H9 (cell line): Measurements from ENCODE around the gene CYP2C18. TPM values are rescaled to one million over a fixed set of nuclear protein-coding genes. Genes with fewer than 3 reads are reported as not detected.

Source experiments
- DNase-seq: peaks from one replicate; pipeline ENCODE4 v3.0.0-alpha.2; 2017
- H2AFZ ChIP-seq: one replicate; pipeline ENCODE4 v1.6.1; 2013; ENCODE audit warnings: mild to moderate bottlenecking, low read length, control low read depth, moderate library complexity
- H2AK5ac ChIP-seq: 2 replicates; pipeline ENCODE4 v1.6.1; 2013; ENCODE audit warnings: low read length, control low read depth, mixed read lengths; ENCODE audit not compliant: insufficient read length
- H2BK120ac ChIP-seq: one replicate; pipeline ENCODE4 v1.6.1; 2013; ENCODE audit warnings: low read depth, mild to moderate bottlenecking, low read length, control low read depth, inconsistent platforms; ENCODE audit not compliant: poor library complexity, severe bottlenecking
- H2BK12ac ChIP-seq: 2 replicates; pipeline ENCODE4 v1.6.1; 2013; ENCODE audit warnings: low read length, control low read depth, mixed read lengths, low read depth; ENCODE audit not compliant: insufficient read length
- H2BK15ac ChIP-seq: 2 replicates; pipeline ENCODE4 v1.6.1; 2013; ENCODE audit warnings: low read depth, low read length, control low read depth
- H2BK20ac ChIP-seq: one replicate; pipeline ENCODE4 v1.6.1; 2013; ENCODE audit warnings: low read depth, mild to moderate bottlenecking, low read length, control low read depth, inconsistent platforms; ENCODE audit not compliant: poor library complexity, severe bottlenecking
- H2BK5ac ChIP-seq: 2 replicates; pipeline ENCODE4 v1.6.1; 2013; ENCODE audit warnings: low read length, control low read depth, mixed read lengths; ENCODE audit not compliant: insufficient read length
- H3K14ac ChIP-seq: 2 replicates; pipeline ENCODE4 v1.6.1; 2013; ENCODE audit warnings: low read length, control low read depth; ENCODE audit not compliant: insufficient read depth
- H3K18ac ChIP-seq: 2 replicates; pipeline ENCODE4 v1.6.1; 2013; ENCODE audit warnings: low read depth, mild to moderate bottlenecking, mixed read lengths, low read length, control low read depth; ENCODE audit not compliant: insufficient read length
- H3K23ac ChIP-seq: 2 replicates; pipeline ENCODE4 v1.6.1; 2013; ENCODE audit warnings: low read length, control low read depth, mixed read lengths, low read depth; ENCODE audit not compliant: insufficient read length
- H3K23me2 ChIP-seq: 2 replicates; pipeline ENCODE4 v1.6.1; 2013; ENCODE audit warnings: low read depth, mild to moderate bottlenecking, mixed read lengths, low read length, control low read depth; ENCODE audit not compliant: insufficient read length, poor library complexity, severe bottlenecking
- H3K27ac ChIP-seq: 2 replicates; pipeline ENCODE4 v1.5.1; 2013; ENCODE audit warnings: low read length, control low read depth, mixed read lengths, low read depth; ENCODE audit not compliant: insufficient read length
- H3K27me3 ChIP-seq: 2 replicates; pipeline ENCODE4 v1.6.1; 2013; ENCODE audit warnings: low read length, control low read depth, inconsistent platforms; ENCODE audit not compliant: insufficient read depth
- H3K4ac ChIP-seq: 2 replicates; pipeline ENCODE4 v1.6.1; 2013; ENCODE audit warnings: low read depth, mild to moderate bottlenecking, control low read depth, inconsistent platforms, low read length, moderate library complexity
- H3K4me1 ChIP-seq: 2 replicates; pipeline ENCODE4 v1.6.1; 2013; ENCODE audit warnings: low read length, control low read depth, inconsistent platforms; ENCODE audit not compliant: insufficient read depth
- H3K4me2 ChIP-seq: 2 replicates; pipeline ENCODE4 v1.6.1; 2013; ENCODE audit warnings: low read length, control low read depth, mixed read lengths; ENCODE audit not compliant: insufficient read length, insufficient read depth
- H3K56ac ChIP-seq: 2 replicates; pipeline ENCODE4 v1.6.1; 2013; ENCODE audit warnings: low read depth, mild to moderate bottlenecking, mixed read lengths, low read length, control low read depth; ENCODE audit not compliant: insufficient read length
- H3K79me1 ChIP-seq: 2 replicates; pipeline ENCODE4 v1.6.1; 2013; ENCODE audit warnings: low read depth, mild to moderate bottlenecking, moderate library complexity, low read length, control low read depth, inconsistent platforms; ENCODE audit not compliant: insufficient read depth, poor library complexity, severe bottlenecking
- H3K79me2 ChIP-seq: 2 replicates; pipeline ENCODE4 v1.6.1; 2013; ENCODE audit warnings: low read length, control low read depth, inconsistent platforms; ENCODE audit not compliant: insufficient read depth
- H3K9ac ChIP-seq: 2 replicates; pipeline ENCODE4 v1.6.1; 2013; ENCODE audit warnings: low read length, control low read depth, mixed read lengths; ENCODE audit not compliant: insufficient read length; ENCODE audit errors: extremely low read depth
- H3K9me3 ChIP-seq: one replicate; pipeline ENCODE4 v1.6.1; 2013; ENCODE audit warnings: low read depth, low read length, inconsistent platforms; ENCODE audit not compliant: control insufficient read depth
- H3T11ph ChIP-seq: one replicate; pipeline ENCODE4 v1.6.1; 2013; ENCODE audit warnings: mild to moderate bottlenecking, low read length, control low read depth, inconsistent platforms
- H4K20me1 ChIP-seq: one replicate; pipeline ENCODE4 v1.6.1; 2013; ENCODE audit not compliant: control insufficient read depth, insufficient read length, insufficient read depth
- H4K5ac ChIP-seq: 2 replicates; pipeline ENCODE4 v1.6.1; 2013; ENCODE audit warnings: low read depth, mild to moderate bottlenecking, mixed read lengths, low read length, control low read depth; ENCODE audit not compliant: insufficient read length
- H4K8ac ChIP-seq: replicated peaks from 2 replicates; pipeline ENCODE4 v1.6.1; 2013; ENCODE audit warnings: low read length, control low read depth, mixed read lengths, low read depth; ENCODE audit not compliant: insufficient read length
- H4K91ac ChIP-seq: 2 replicates; pipeline ENCODE4 v1.6.1; 2013; ENCODE audit warnings: low read depth, mild to moderate bottlenecking, moderate library complexity, mixed read lengths, low read length, control low read depth; ENCODE audit not compliant: insufficient read length
- H3K27ac Mint-ChIP-seq, 3 experiments: 2 replicates in 2 of 3; 3 replicates in 1 of 3; pipeline ENCODE4 v1.8.0; 2020 to 2021; ENCODE audit warnings: mixed read lengths in 3 of 3, mild to moderate bottlenecking in 1 of 3, moderate library complexity in 1 of 3
- H3K27me3 Mint-ChIP-seq: 2 replicates; pipeline ENCODE4 v1.8.0; 2021; ENCODE audit warnings: low read depth, mild to moderate bottlenecking, moderate library complexity, mixed read lengths
- H3K36me3 Mint-ChIP-seq, 3 experiments: 2 replicates in 2 of 3; 3 replicates in 1 of 3; pipeline ENCODE4 v1.8.0; 2020 to 2021; ENCODE audit warnings: low read depth in 3 of 3, mixed read lengths in 3 of 3; ENCODE audit not compliant: insufficient read depth in 1 of 3
- H3K4me1 Mint-ChIP-seq, 2 experiments: 2 replicates each; pipeline ENCODE4 v1.8.0; 2020; ENCODE audit warnings: mixed read lengths in 2 of 2
- H3K4me3 Mint-ChIP-seq, 2 experiments: 2 replicates in 1 of 2; 3 replicates in 1 of 2; pipeline ENCODE4 v1.8.0; 2020 to 2021; ENCODE audit warnings: mild to moderate bottlenecking in 2 of 2, mixed read lengths in 2 of 2, moderate library complexity in 1 of 2
- H3K9me3 Mint-ChIP-seq, 2 experiments: 2 replicates in 1 of 2; 3 replicates in 1 of 2; pipeline ENCODE4 v1.8.0; 2020; ENCODE audit warnings: mild to moderate bottlenecking in 2 of 2, mixed read lengths in 2 of 2, moderate library complexity in 1 of 2
- CTCF ChIP-seq: fragments of 200-600 bp; sonication (generic); conservative IDR thresholded peaks from 3 replicates; pipeline ENCODE4 v1.8.0; 2021; ENCODE audit warnings: antibody characterized with exemption, mild to moderate bottlenecking
- WGBS: extraction: QIAGEN DNeasy Blood & Tissue Kit; methylation state at CpG from one replicate; pipeline ENCODE4 v1.1.7; 2013; ENCODE audit warnings: missing lambda C conversion rate, low lambda C conversion rate, mixed read lengths; ENCODE audit not compliant: insufficient read length; ENCODE audit errors: extremely low coverage; 5-methylcytosine and 5-hydroxymethylcytosine counted together
- total RNA-seq: library from RNA; stranded (reverse); gene quantifications from 2 replicates; pipeline ENCODE4 v1.2.1, GENCODE V29; 2021

Gene CYP2C18
- total RNA-seq, 1 experiment from 2014 or later = 0.09 TPM

- no peak overlapping the region for H3K4me3 Mint-ChIP-seq
- Histone ChIP-seq H4K5ac (no peak overlapping the region), H2BK5ac (no peak overlapping the region), H2BK20ac (no peak overlapping the region), H3K27ac (no peak overlapping the region), H2BK12ac (no peak overlapping the region), H4K8ac (no peak overlapping the region), H3K23me2 (no peaks in the 10 kb centered on the region), H2BK15ac (no peak overlapping the region), H3K14ac (no peak overlapping the region), H2AK5ac (no peak overlapping the region), H3K4ac (no peak overlapping the region), H3K79me2 (no peaks in the 10 kb centered on the region), H2BK120ac (no peak overlapping the region), H3K23ac (no peak overlapping the region), H2AFZ (no peak overlapping the region), H3K4me1 (no peaks in the 10 kb centered on the region), H3K79me1 (no peaks in the 10 kb centered on the region), H3K4me2 (no peak overlapping the region), H3K56ac (no peak overlapping the region), H4K91ac (no peak overlapping the region), H3T11ph (no peak overlapping the region), H4K20me1 (no peaks in the 10 kb centered on the region), H3K9me3 (no peaks in the 10 kb centered on the region), H3K27me3 (no peaks in the 10 kb centered on the region), H3K9ac (no peak overlapping the region), H3K18ac (no peak overlapping the region)
- H3K27me3 Mint-ChIP-seq = peaks cover 1% of the 10 kb centered on the region; the same call in 1 of the 2 replicates
- peaks cover 0 to 16% of the 10 kb centered on the region in 2 experiments; a peak in 1 of 5 replicates for H3K9me3 Mint-ChIP-seq
- no CpG with 5 or more reads among the region's 2 CpGs for WGBS
- DNase-seq = no peak
- TF ChIP-seq CTCF = no peak
- no peaks in the 10 kb centered on the region for H3K4me1 Mint-ChIP-seq
- H3K27ac Mint-ChIP-seq = no peak overlapping the region
- no peaks in the 10 kb centered on the region for H3K36me3 Mint-ChIP-seq
These were observed 101.7 kb downstream of the CYP2C18 start for GRCh38 chr10:94785211-94785610.

Other genes with a start within 250 kb of the CYP2C18 start
- 262 and 291 TPM in 2 replicates for gene HELLS, start 137.9 kb upstream of the CYP2C18 start, total RNA-seq
- gene CYP2C19, start 79.0 kb downstream of the CYP2C18 start, total RNA-seq = not detected in 2 replicates